ENCODE results near the gene SLC47A1. TPM values are rescaled to one million over a fixed set of nuclear protein-coding genes. Genes with fewer than 3 reads are reported as not detected.

The SLC47A1 gene
- total and polyA plus RNA-seq, 2 of the 4 experiments (the other 2 are of a cell fraction) = not detected

DNA sequence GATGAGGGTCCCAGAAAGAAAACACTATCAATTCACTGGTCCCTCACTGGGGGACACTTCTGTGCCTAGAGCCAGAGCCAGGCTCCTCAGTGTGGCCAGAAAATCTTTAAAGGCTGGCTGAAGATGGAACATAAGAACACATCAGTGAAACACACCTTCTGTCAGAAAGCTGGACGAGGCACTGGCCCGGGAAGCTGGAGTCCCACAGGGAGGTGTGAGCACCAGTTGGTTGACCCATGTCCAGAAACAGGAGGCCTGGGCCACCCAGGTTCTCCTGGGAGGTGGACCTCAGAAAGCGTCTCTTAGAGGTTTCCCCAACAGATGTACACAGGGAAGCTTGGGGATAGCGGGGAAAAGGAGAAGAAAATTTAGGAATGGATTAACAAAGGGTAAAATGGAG lies 58.7 kb downstream of the SLC47A1 start:
- dilution Hi-C loops (cut with HindIII; ENCODE audit: low sequenced_read_pairs, unreplicated experiment) (no loop called here), in situ Hi-C loops (cut with MboI; ENCODE audit: low sequenced_read_pairs) (no loop called here), intact Hi-C loops (cut with micrococcal nuclease) (no loop called here)
- Histone ChIP-seq H2BK20ac (ENCODE audit: low read depth, low read length) (no peak overlapping the region), H3K79me1 (ENCODE audit: low read depth in 1 of 2, low read length in 2 of 2) (no peaks in the 10 kb centered on the region), H3K56ac (ENCODE audit: extremely low read depth, insufficient read depth, low read length) (no peak overlapping the region), H3K18ac (ENCODE audit: low read depth, low read length) (no peak overlapping the region), H3K9me3 (ENCODE audit: control insufficient read depth, insufficient read depth, low read length) (no peaks in the 10 kb centered on the region), H2AFZ (replicated peaks; ENCODE audit: low read length, poor library complexity) (no peak overlapping the region), H3K4me3 (ENCODE audit: insufficient read depth, low read depth, low read length) (no peak overlapping the region), H3K4me2 (ENCODE audit: low read depth, low read length) (no peak overlapping the region), H3K27ac (ENCODE audit: insufficient read depth, low read length) (no peak overlapping the region), H3K4ac (ENCODE audit: low read depth, low read length) (no peak overlapping the region), H2AK5ac (ENCODE audit: low read depth, low read length) (no peak overlapping the region), H3K36me3 (ENCODE audit: control insufficient read depth, insufficient read depth, low read length) (no peaks in the 10 kb centered on the region), H4K91ac (ENCODE audit: insufficient read depth, low read depth, low read length) (no peak overlapping the region), H4K8ac (ENCODE audit: low read depth in 2 of 2, low read length in 2 of 2) (no peak overlapping the region), H4K5ac (ENCODE audit: low read depth, low read length) (no peak overlapping the region), H2AK9ac (replicated peaks; ENCODE audit: low read depth, low read length, poor library complexity) (no peak overlapping the region), H3K14ac (replicated peaks; ENCODE audit: low read depth, low read length) (no peak overlapping the region), H3K9ac (ENCODE audit: low read depth, low read length) (no peak overlapping the region), H3K27me3 (ENCODE audit: control insufficient read depth, insufficient read depth, low read length) (peaks cover 27% of the 10 kb centered on the region), H2BK120ac (ENCODE audit: low read depth, low read length) (no peak overlapping the region), H3K9me1 (ENCODE audit: insufficient read depth, low read length) (no peaks in the 10 kb centered on the region), H2BK5ac (ENCODE audit: low read depth, low read length, poor library complexity, severe bottlenecking) (no peak overlapping the region), H3K4me1 (ENCODE audit: control insufficient read depth, insufficient read depth, low read length) (no peaks in the 10 kb centered on the region), H3K23ac (ENCODE audit: low read depth, low read length) (no peak overlapping the region), H4K20me1 (ENCODE audit: insufficient read depth, low read length) (no peaks in the 10 kb centered on the region), H2BK15ac (ENCODE audit: low read depth, low read length) (no peak overlapping the region)
- 57% methylated on average over 4 of the region's 4 CpGs; no CpG with 5 or more reads in 1 of the 2 experiments for WGBS, 2 experiments (ENCODE audit: extremely low coverage in 2 of 2, insufficient read length in 1 of 2)
- ATAC-seq (ENCODE audit: low read depth) (no peak), DNase-seq (no peak)
- no TSS peak for BruUV-seq (replicated peaks)
- TF ChIP-seq MAFK (IDR thresholded peaks at IDR 0.05; ENCODE audit: low read depth, low read length) (no peak), MAZ (IDR thresholded peaks at IDR 0.05; ENCODE audit: borderline replicate concordance, low read depth, low read length) (no peak), RAD21 (IDR thresholded peaks at IDR 0.05; ENCODE audit: low read length) (no peak), MXI1 (IDR thresholded peaks at IDR 0.05; ENCODE audit: borderline replicate concordance, low read depth, low read length) (no peak), RCOR1 (IDR thresholded peaks at IDR 0.05; ENCODE audit: insufficient replicate concordance, low read length) (no peak), FOS (IDR thresholded peaks at IDR 0.05; ENCODE audit: low read depth, low read length) (no peak), SMC3 (IDR thresholded peaks at IDR 0.05; ENCODE audit: low read depth, low read length) (no peak), NFE2L2 (IDR thresholded peaks at IDR 0.05; ENCODE audit: low read depth, low read length) (no peak), POLR2A (IDR thresholded peaks at IDR 0.05; ENCODE audit: low read depth, low read length) (no peak), BHLHE40 (IDR thresholded peaks at IDR 0.05; ENCODE audit: low read depth, low read length) (no peak)
- TF ChIP-seq, protein P1, sequence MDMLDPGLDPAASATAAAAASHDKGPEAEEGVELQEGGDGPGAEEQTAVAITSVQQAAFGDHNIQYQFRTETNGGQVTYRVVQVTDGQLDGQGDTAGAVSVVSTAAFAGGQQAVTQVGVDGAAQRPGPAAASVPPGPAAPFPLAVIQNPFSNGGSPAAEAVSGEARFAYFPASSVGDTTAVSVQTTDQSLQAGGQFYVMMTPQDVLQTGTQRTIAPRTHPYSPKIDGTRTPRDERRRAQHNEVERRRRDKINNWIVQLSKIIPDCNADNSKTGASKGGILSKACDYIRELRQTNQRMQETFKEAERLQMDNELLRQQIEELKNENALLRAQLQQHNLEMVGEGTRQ (IDR thresholded peaks at IDR 0.05; ENCODE audit: low read depth, low read length) = no peak
- TF ChIP-seq, protein P2, sequence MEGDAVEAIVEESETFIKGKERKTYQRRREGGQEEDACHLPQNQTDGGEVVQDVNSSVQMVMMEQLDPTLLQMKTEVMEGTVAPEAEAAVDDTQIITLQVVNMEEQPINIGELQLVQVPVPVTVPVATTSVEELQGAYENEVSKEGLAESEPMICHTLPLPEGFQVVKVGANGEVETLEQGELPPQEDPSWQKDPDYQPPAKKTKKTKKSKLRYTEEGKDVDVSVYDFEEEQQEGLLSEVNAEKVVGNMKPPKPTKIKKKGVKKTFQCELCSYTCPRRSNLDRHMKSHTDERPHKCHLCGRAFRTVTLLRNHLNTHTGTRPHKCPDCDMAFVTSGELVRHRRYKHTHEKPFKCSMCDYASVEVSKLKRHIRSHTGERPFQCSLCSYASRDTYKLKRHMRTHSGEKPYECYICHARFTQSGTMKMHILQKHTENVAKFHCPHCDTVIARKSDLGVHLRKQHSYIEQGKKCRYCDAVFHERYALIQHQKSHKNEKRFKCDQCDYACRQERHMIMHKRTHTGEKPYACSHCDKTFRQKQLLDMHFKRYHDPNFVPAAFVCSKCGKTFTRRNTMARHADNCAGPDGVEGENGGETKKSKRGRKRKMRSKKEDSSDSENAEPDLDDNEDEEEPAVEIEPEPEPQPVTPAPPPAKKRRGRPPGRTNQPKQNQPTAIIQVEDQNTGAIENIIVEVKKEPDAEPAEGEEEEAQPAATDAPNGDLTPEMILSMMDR (conservative IDR thresholded peaks at IDR 0.05; ENCODE audit: low read depth, low read length) = no peak
- ChIA-PET CTCF (no interaction called here), POLR2A (ENCODE audit: unreplicated experiment) (no interaction called here)

Data from IMR-90 (cell line).